ENCODE results near the gene UNC80. TPM values are rescaled to one million over a fixed set of nuclear protein-coding genes. Genes with fewer than 3 reads are reported as not detected.

Gene UNC80
- total and polyA plus RNA-seq, 2 donors (not counting 1 experiment from before 2014, with no cell fraction given) = not detected

- H3K4me1 ChIP-seq (ENCODE audit: control insufficient read depth in 2 of 2, insufficient read depth in 2 of 2, low read length in 2 of 2) = no peaks in the 10 kb centered on the region
- no peaks in the 10 kb centered on the region for H3K4me1 Mint-ChIP-seq
- DNase-seq (no peak), ATAC-seq (ENCODE audit: low read depth) (no peak)
- H3K27ac ChIP-seq (ENCODE audit: low read length in 2 of 2) = no peak overlapping the region
- H4K20me1 ChIP-seq (ENCODE audit: control insufficient read depth, insufficient read depth, low read length, poor library complexity, severe bottlenecking) = no peaks in the 10 kb centered on the region
- no peaks in the 10 kb centered on the region for H3K79me2 ChIP-seq (ENCODE audit: control insufficient read depth, insufficient read depth, low read length)
- ChIA-PET POLR2A (no interaction called here), CTCF (interaction anchor here (0.7 kb wide), 1 partner anchor 1845 kb away, joined by 4 read pairs; no protein-coding TSS in a partner anchor)
- H3K27me3 ChIP-seq (replicated peaks in 1 of 4; ENCODE audit: control extremely low read depth in 1 of 4, control insufficient read depth in 3 of 4, insufficient read depth in 4 of 4, low read length in 3 of 4) = no peaks in the 10 kb centered on the region
- H3K27ac Mint-ChIP-seq = no peak overlapping the region
- H3K4me3 ChIP-seq (ENCODE audit: control extremely low read depth in 1 of 5, extremely low read depth in 1 of 5, insufficient read depth in 1 of 5, low read depth in 2 of 5, low read length in 4 of 5) = no peak overlapping the region
- TF ChIP-seq EZH2 (IDR thresholded peaks at IDR 0.05; ENCODE audit: borderline replicate concordance, insufficient read depth, low read depth, low read length, poor library complexity, severe bottlenecking) (no peak), CTCF (IDR thresholded peaks at IDR 0.05) (no peak)
- H3K9ac ChIP-seq (ENCODE audit: low read length) = no peak overlapping the region
- no peaks in the 10 kb centered on the region for H3K9me3 ChIP-seq (ENCODE audit: control extremely low read depth in 1 of 3, control insufficient read depth in 2 of 3, insufficient read depth in 1 of 3, low read length in 2 of 3)
- peaks cover 8% of the 10 kb centered on the region for H3K27me3 Mint-ChIP-seq
- H2AFZ ChIP-seq (ENCODE audit: insufficient read depth, low read depth, low read length, poor library complexity, severe bottlenecking) = no peak overlapping the region
- no peak overlapping the region for H3K4me3 Mint-ChIP-seq
- no peaks in the 10 kb centered on the region for H3K9me3 Mint-ChIP-seq (ENCODE audit: insufficient read depth)
- intact Hi-C loops (cut with micrococcal nuclease) = no loop called here
- no peak overlapping the region for H3K4me2 ChIP-seq (replicated peaks; ENCODE audit: low read depth, low read length, poor library complexity, severe bottlenecking)
- no peaks in the 10 kb centered on the region for H3K36me3 ChIP-seq (replicated peaks in 1 of 2; ENCODE audit: control extremely low read depth in 1 of 2, control insufficient read depth in 1 of 2, extremely low read depth in 1 of 2, insufficient read depth in 2 of 2, low read length in 1 of 2)
Observed at GRCh38 chr2:209937893-209938292, 166.3 kb downstream of the UNC80 start.

- Histone ChIP-seq H3K4me2 (replicated peaks; ENCODE audit: low read depth, low read length, poor library complexity, severe bottlenecking) (no peak overlapping the region), H4K20me1 (ENCODE audit: control insufficient read depth, insufficient read depth, low read length, poor library complexity, severe bottlenecking) (no peaks in the 10 kb centered on the region), H3K4me3 (ENCODE audit: control extremely low read depth in 1 of 5, extremely low read depth in 1 of 5, insufficient read depth in 1 of 5, low read depth in 2 of 5, low read length in 4 of 5) (no peak overlapping the region), H3K27me3 (replicated peaks in 1 of 4; ENCODE audit: control extremely low read depth in 1 of 4, control insufficient read depth in 3 of 4, insufficient read depth in 4 of 4, low read length in 3 of 4) (no peaks in the 10 kb centered on the region), H3K36me3 (replicated peaks in 1 of 2; ENCODE audit: control extremely low read depth in 1 of 2, control insufficient read depth in 1 of 2, extremely low read depth in 1 of 2, insufficient read depth in 2 of 2, low read length in 1 of 2) (no peaks in the 10 kb centered on the region), H3K9ac (ENCODE audit: low read length) (no peak overlapping the region), H2AFZ (ENCODE audit: insufficient read depth, low read depth, low read length, poor library complexity, severe bottlenecking) (no peak overlapping the region), H3K79me2 (ENCODE audit: control insufficient read depth, insufficient read depth, low read length) (no peaks in the 10 kb centered on the region), H3K4me1 (ENCODE audit: control insufficient read depth in 2 of 2, insufficient read depth in 2 of 2, low read length in 2 of 2) (no peaks in the 10 kb centered on the region), H3K9me3 (ENCODE audit: control extremely low read depth in 1 of 3, control insufficient read depth in 2 of 3, insufficient read depth in 1 of 3, low read length in 2 of 3) (no peaks in the 10 kb centered on the region), H3K27ac (ENCODE audit: low read length in 2 of 2) (no peak overlapping the region)
- ChIA-PET CTCF (no interaction called here), POLR2A (no interaction called here)
- intact Hi-C loops (cut with micrococcal nuclease) = no loop called here
- H3K4me3 Mint-ChIP-seq = no peak overlapping the region
- WGBS (ENCODE audit: insufficient coverage) = 71% methylated on average over 1 of the region's 1 CpG
- DNase-seq = no peak
- TF ChIP-seq CTCF (IDR thresholded peaks at IDR 0.05) (no peak), EZH2 (IDR thresholded peaks at IDR 0.05; ENCODE audit: borderline replicate concordance, insufficient read depth, low read depth, low read length, poor library complexity, severe bottlenecking) (no peak)
- H3K27me3 Mint-ChIP-seq = peaks cover 8% of the 10 kb centered on the region
- H3K4me1 Mint-ChIP-seq = no peaks in the 10 kb centered on the region
- ATAC-seq (ENCODE audit: low read depth) = no peak
- no peak overlapping the region for H3K27ac Mint-ChIP-seq
- no peaks in the 10 kb centered on the region for H3K9me3 Mint-ChIP-seq (ENCODE audit: insufficient read depth)
Observed at GRCh38 chr2:209938906-209939305, 167.3 kb downstream of the UNC80 start.

All from B cell (primary cell).